Heart left ventricle (tissue), 13 donors: ENCODE measurements around the gene PRODH2.

Experiments
- CTCF ChIP-seq, 12 donors: fragments of 200-600 bp; sonication (generic) in 4 of 12; IDR thresholded peaks; one replicate each; pipeline versions ENCODE4 v1.5.0 to v1.8.0; 2018 to 2022; ENCODE audit warnings: antibody characterized with exemption in 12 of 12, mild to moderate bottlenecking in 5 of 12
- POLR2A ChIP-seq, 2 donors: fragments of 450-650 bp; IDR thresholded peaks; one replicate each; pipeline ENCODE4 v1.6.1; 2017; ENCODE audit warnings: antibody characterized with exemption in 2 of 2, mild to moderate bottlenecking in 2 of 2, moderate library complexity in 2 of 2
- donor health status: ischemic (EF 13 %, LVEDD 7.1; RV severe dilation, severe dysfunction).
- donor health status: DM: no; HTN: yes; CAD: no.
- donor health status: DM: no; HTN: no; CAD: no.
- donor health status: ischemic (EF 25% LVEDD 6.9; RV normal size, moderate dysfunction).
- donor health status: ischemic (EF 25% LVEDD 5.7; RV mildly dilated, moderate dysfunction).
- donor health status: ischemic (EF 35%, LVEDD 5.7; RV mildly dilated, moderate dysfunction).
- donor health status: nonischemic (EF 11% LVEDD 7.7; RV severe dilation, severe dysfunction).
- donor health status: DM: yes; HTN: yes; CAD: no.
- donor health status: PGD.
- donor health status: ischemic (EF 29% LVEDD 5.4; RV normal size, mild dysfunction).
- donor health status: nonischemic (EF 23%, LVEDD 6.1; RV moderate dilation, normal function).

- TF ChIP-seq CTCF (IDR thresholded peaks at IDR 0.05) (no peak), POLR2A (IDR thresholded peaks at IDR 0.05) (no peak)
Measured at GRCh38 chr19:35812220-35813042, at the start of gene PRODH2.
